Tibial nerve (tissue), 4 donors: ENCODE results near the gene CLEC9A. TPM values are rescaled to one million over a fixed set of nuclear protein-coding genes. Genes with fewer than 3 reads are reported as not detected.
A peak's percentile ranks its signal among the peaks of the same experiment; 100 is the strongest.
"Not testable (repeated sequence)": the region's sequence is repeated elsewhere in the genome, so short reads cannot be mapped to it uniquely, and the experiment has no call there.

ENCODE experiments used
- DNase-seq, 2 donors: peaks; one replicate each; pipeline ENCODE4 v3.0.0-alpha.2; 2019; ENCODE audit warnings: low spot score in 2 of 2
- H3K27ac ChIP-seq, 4 donors: fragments of 200-600 bp; sonication (generic) in 3 of 4; one replicate each; pipeline ENCODE4 v1.5.1; 2017 to 2019; ENCODE audit warnings: mild to moderate bottlenecking in 1 of 4
- H3K27me3 ChIP-seq, 2 donors: fragments of 200-600 bp; sonication (generic) in 1 of 2; one replicate each; pipeline versions ENCODE4 v1.5.1 to v1.6.0; 2017 to 2019
- H3K36me3 ChIP-seq, 3 donors: fragments of 200-600 bp; sonication (generic); one replicate each; pipeline ENCODE4 v1.5.1; 2018 to 2019
- H3K4me1 ChIP-seq, 4 donors: fragments of 200-600 bp; sonication (generic) in 3 of 4; one replicate each; pipeline ENCODE4 v1.5.1; 2017 to 2019
- H3K4me3 ChIP-seq, 4 donors: fragments of 200-600 bp; sonication (generic) in 3 of 4; one replicate each; pipeline ENCODE4 v1.5.1; 2017 to 2019; ENCODE audit warnings: mild to moderate bottlenecking in 1 of 4, moderate library complexity in 1 of 4
- H3K9me3 ChIP-seq, 4 donors: fragments of 200-600 bp; sonication (generic) in 3 of 4; one replicate each; pipeline ENCODE4 v1.5.1; 2017 to 2019
- CTCF ChIP-seq, 5 experiments: fragments of 200-600 bp in 3 of 5; fragments of 450-650 bp in 2 of 5; sonication (generic) in 3 of 5; IDR thresholded peaks; one replicate each; pipeline ENCODE4 v1.5.1; 2016 to 2019; ENCODE audit warnings: antibody characterized with exemption in 5 of 5, mild to moderate bottlenecking in 3 of 5, moderate library complexity in 2 of 5
- EP300 ChIP-seq, 2 donors: sonication (generic); formaldehyde crosslinking; IDR thresholded peaks; one replicate each; pipeline ENCODE4 v1.6.1; 2017; ENCODE audit warnings: antibody characterized with exemption in 2 of 2, mild to moderate bottlenecking in 1 of 2
- POLR2A ChIP-seq, 2 donors: fragments of 450-650 bp; IDR thresholded peaks; one replicate each; pipeline ENCODE4 v1.6.1; 2017; ENCODE audit warnings: antibody characterized with exemption in 2 of 2, mild to moderate bottlenecking in 2 of 2, moderate library complexity in 2 of 2
- WGBS, 2 donors: methylation state at CpG; one replicate each; pipeline ENCODE4 v1.1.5; 2018; 5-methylcytosine and 5-hydroxymethylcytosine counted together
- total RNA-seq, 4 donors: library from RNA; depleted of rRNA; stranded (reverse); fragments of >200 nt; gene quantifications; one replicate each; pipeline ENCODE4 v1.1.0, GENCODE V29; 2016

CLEC9A gene
- total RNA-seq, 4 donors from 2014 or later, result 0.21 TPM; not detected in 3

GRCh38 chr12:10025236-10025635, 5.2 kb upstream of the CLEC9A start:
- TF ChIP-seq EP300 (IDR thresholded peaks at IDR 0.05), result no peak
- TF ChIP-seq CTCF (IDR thresholded peaks at IDR 0.05), result no peak
- no peak for TF ChIP-seq POLR2A (IDR thresholded peaks at IDR 0.05)
- 62 to 76% methylated on average over 3 of the region's 3 CpGs for WGBS, 2 donors

GRCh38 chr12:10026666-10027065, 3.8 kb upstream of the CLEC9A start:
- 84 to 88% methylated on average over 4 of the region's 4 CpGs for WGBS, 2 donors
- H3K4me3 ChIP-seq, H3K36me3 ChIP-seq, DNase-seq, H3K9me3 ChIP-seq, H3K27me3 ChIP-seq, H3K4me1 ChIP-seq, H3K27ac ChIP-seq: not testable (repeated sequence)

More at GRCh38 chr12:10025236-10025635, 5.2 kb upstream of the CLEC9A start:
- H3K27ac ChIP-seq, result no peak overlapping the region
- no peaks in the 10 kb centered on the region for H3K27me3 ChIP-seq
- no peaks in the 10 kb centered on the region for H3K36me3 ChIP-seq
- DNase-seq, result no peak
- no peaks in the 10 kb centered on the region for H3K4me1 ChIP-seq
- H3K4me3 ChIP-seq, result no peak overlapping the region
- H3K9me3 ChIP-seq, result no peaks in the 10 kb centered on the region

GRCh38 chr12:10027311-10027710, 3.2 kb upstream of the CLEC9A start:
- Histone ChIP-seq H3K27ac (no peak overlapping the region), H3K9me3 (no peaks in the 10 kb centered on the region), H3K36me3 (no peaks in the 10 kb centered on the region), H3K27me3 (no peaks in the 10 kb centered on the region), H3K4me1 (no peaks in the 10 kb centered on the region), H3K4me3 (no peak overlapping the region)
- no peak for DNase-seq
- WGBS, 2 donors, result 54 to 64% methylated on average over 3 of the region's 3 CpGs
- no peak for TF ChIP-seq EP300 (IDR thresholded peaks at IDR 0.05)
- TF ChIP-seq CTCF (IDR thresholded peaks at IDR 0.05), result no peak
- no peak for TF ChIP-seq POLR2A (IDR thresholded peaks at IDR 0.05)

- DNase-seq, result no peak
- no peaks in the 10 kb centered on the region for H3K4me1 ChIP-seq
- H3K27me3 ChIP-seq, result no peaks in the 10 kb centered on the region
- H3K36me3 ChIP-seq, result no peaks in the 10 kb centered on the region
- 65 to 70% methylated on average over 4 of the region's 4 CpGs for WGBS, 2 donors
- H3K9me3 ChIP-seq, result no peaks in the 10 kb centered on the region
- TF ChIP-seq CTCF (IDR thresholded peaks at IDR 0.05), result no peak
- no peak for TF ChIP-seq POLR2A (IDR thresholded peaks at IDR 0.05)
- peak in 1 of 2 donors; percentile 56 for TF ChIP-seq EP300 (IDR thresholded peaks at IDR 0.05)
- H3K4me3 ChIP-seq, result no peak overlapping the region
- no peak overlapping the region for H3K27ac ChIP-seq
Measured at GRCh38 chr12:10027721-10028120, 2.8 kb upstream of the CLEC9A start.

- TF ChIP-seq POLR2A (IDR thresholded peaks at IDR 0.05), result no peak
- no peak for TF ChIP-seq CTCF (IDR thresholded peaks at IDR 0.05)
- TF ChIP-seq EP300 (IDR thresholded peaks at IDR 0.05), result no peak
- DNase-seq, result no peak
- H3K9me3 ChIP-seq, result no peaks in the 10 kb centered on the region
- H3K27me3 ChIP-seq, result no peaks in the 10 kb centered on the region
- no peak overlapping the region for H3K4me3 ChIP-seq
- no peaks in the 10 kb centered on the region for H3K36me3 ChIP-seq
- WGBS, 2 donors, result 77 to 83% methylated on average over 4 of the region's 4 CpGs
- H3K4me1 ChIP-seq, result no peaks in the 10 kb centered on the region
- H3K27ac ChIP-seq, result no peak overlapping the region
Measured at GRCh38 chr12:10031321-10031720, 839 bp downstream of the CLEC9A start.

- Histone ChIP-seq H3K4me3 (no peak overlapping the region), H3K36me3 (no peaks in the 10 kb centered on the region), H3K9me3 (no peaks in the 10 kb centered on the region), H3K4me1 (no peaks in the 10 kb centered on the region), H3K27me3 (no peaks in the 10 kb centered on the region), H3K27ac (no peak overlapping the region)
- DNase-seq, result no peak
- 59 to 70% methylated on average over 5 of the region's 5 CpGs for WGBS, 2 donors
- TF ChIP-seq EP300 (IDR thresholded peaks at IDR 0.05), result no peak
- TF ChIP-seq CTCF (IDR thresholded peaks at IDR 0.05), result no peak
- TF ChIP-seq POLR2A (IDR thresholded peaks at IDR 0.05), result no peak
Measured at GRCh38 chr12:10031771-10032175, 1.3 kb downstream of the CLEC9A start.
